ENCODE results near the gene TMEM182. TPM values are rescaled to one million over a fixed set of nuclear protein-coding genes. Genes with fewer than 3 reads are reported as not detected.

TMEM182 gene
- total RNA-seq, 1 experiment from 2014 or later, result 5.3 TPM

DNA sequence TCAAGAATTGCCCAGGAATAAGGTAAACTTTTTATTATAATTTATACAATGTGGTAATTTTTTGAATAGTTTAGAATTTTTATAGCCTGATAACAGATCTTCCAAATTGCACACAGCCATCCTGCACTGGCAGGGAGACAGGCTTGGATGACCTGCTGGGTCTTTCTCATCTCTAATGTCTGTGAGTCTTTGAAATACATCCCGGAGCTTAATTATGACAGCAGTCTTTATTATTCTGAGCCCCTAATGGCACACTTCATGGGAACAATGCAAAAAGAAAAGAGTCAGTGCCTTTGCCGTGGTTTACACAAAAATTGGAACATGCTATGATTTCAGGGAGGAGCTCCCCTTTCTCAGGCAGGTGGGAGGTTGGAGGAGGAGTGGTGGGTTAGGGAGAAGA lies 71.0 kb downstream of the TMEM182 start:
- intact Hi-C loops (cut with micrococcal nuclease), result no loop called here
- Mint-ChIP-seq H3K9me3 (ENCODE audit: unreplicated experiment) (no peaks in the 10 kb centered on the region), H3K4me1 (ENCODE audit: insufficient read depth, unreplicated experiment) (no peaks in the 10 kb centered on the region), H3K27me3 (ENCODE audit: insufficient read depth, unreplicated experiment) (no peaks in the 10 kb centered on the region), H3K36me3 (ENCODE audit: insufficient read depth, unreplicated experiment) (no peaks in the 10 kb centered on the region), H3K4me3 (ENCODE audit: unreplicated experiment) (no peak overlapping the region), H3K27ac (ENCODE audit: low read depth, unreplicated experiment) (no peak overlapping the region)
- BruUV-seq (replicated peaks), result no TSS peak
- ChIA-PET POLR2A (no interaction called here), CTCF (interaction anchor here (0.9 to 2.1 kb wide), 2 partner anchors 9 to 27 kb away, joined by 3 to 8 read pairs; no protein-coding TSS in a partner anchor)
- no peak for DNase-seq (ENCODE audit: unreplicated experiment)
- no peak for TF ChIP-seq CTCF (IDR thresholded peaks at IDR 0.05; ENCODE audit: unreplicated experiment)

GRCh38 chr2:102834523-102835273 lies 72.9 kb downstream of the TMEM182 start:
- no peaks in the 10 kb centered on the region for H3K4me1 Mint-ChIP-seq (ENCODE audit: insufficient read depth, unreplicated experiment)
- TF ChIP-seq CTCF (IDR thresholded peaks at IDR 0.05; ENCODE audit: unreplicated experiment), result no peak
- POLR2A ChIA-PET, result no interaction called here
- H3K27ac Mint-ChIP-seq (ENCODE audit: low read depth, unreplicated experiment), result no peak overlapping the region
- no peaks in the 10 kb centered on the region for H3K36me3 Mint-ChIP-seq (ENCODE audit: insufficient read depth, unreplicated experiment)
- CTCF ChIA-PET, result no interaction called here
- intact Hi-C loops (cut with micrococcal nuclease), result no loop called here
- H3K27me3 Mint-ChIP-seq (ENCODE audit: insufficient read depth, unreplicated experiment), result no peaks in the 10 kb centered on the region
- no peaks in the 10 kb centered on the region for H3K9me3 Mint-ChIP-seq (ENCODE audit: unreplicated experiment)
- BruUV-seq (replicated peaks), result no TSS peak
- no peak for DNase-seq (ENCODE audit: unreplicated experiment)
- no peak overlapping the region for H3K4me3 Mint-ChIP-seq (ENCODE audit: unreplicated experiment)

DNA sequence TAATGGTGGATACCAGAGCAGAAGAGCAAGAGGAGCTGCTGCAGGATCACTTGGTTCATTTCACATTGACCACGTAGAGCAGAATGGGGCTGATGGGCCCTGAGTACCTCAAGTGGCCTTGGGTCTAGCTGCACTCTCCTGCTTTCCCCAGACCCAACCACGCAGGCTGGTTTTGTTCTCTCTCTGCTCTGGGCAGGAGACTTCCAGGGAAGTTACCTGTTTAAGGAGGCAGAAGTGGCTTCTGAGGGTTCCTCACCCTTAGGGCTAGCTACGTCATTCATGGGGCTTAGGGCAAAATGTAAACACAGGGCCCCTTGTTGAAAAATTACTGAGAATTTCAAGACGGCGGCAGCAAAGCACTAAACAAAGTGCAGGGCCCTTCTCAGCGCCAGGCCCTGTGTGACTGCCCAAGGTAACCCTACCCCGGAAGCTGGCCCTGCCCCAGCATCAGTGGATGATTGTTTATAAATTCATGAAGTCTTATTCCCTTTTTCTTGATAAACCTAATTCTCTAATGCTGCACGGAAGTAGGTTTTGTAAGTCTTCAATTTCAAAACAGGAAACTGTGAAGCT lies 75.9 kb downstream of the TMEM182 start:
- BruUV-seq (replicated peaks), result no TSS peak
- Mint-ChIP-seq H3K4me3 (ENCODE audit: unreplicated experiment) (no peak overlapping the region), H3K4me1 (ENCODE audit: insufficient read depth, unreplicated experiment) (no peaks in the 10 kb centered on the region)

More for the DNA sequence above, 75.9 kb downstream of the TMEM182 start:
- no peaks in the 10 kb centered on the region for H3K9me3 Mint-ChIP-seq (ENCODE audit: unreplicated experiment)
- no peaks in the 10 kb centered on the region for H3K36me3 Mint-ChIP-seq (ENCODE audit: insufficient read depth, unreplicated experiment)
- ChIA-PET POLR2A (no interaction called here), CTCF (interaction anchor here (0.6 to 8.0 kb wide), 8 partner anchors 10 to 263 kb away, joined by 3 to 65 read pairs (median 4); no protein-coding TSS in a partner anchor)
- H3K27ac Mint-ChIP-seq (ENCODE audit: low read depth, unreplicated experiment), result no peak overlapping the region
- no peaks in the 10 kb centered on the region for H3K27me3 Mint-ChIP-seq (ENCODE audit: insufficient read depth, unreplicated experiment)
- TF ChIP-seq CTCF (IDR thresholded peaks at IDR 0.05; ENCODE audit: unreplicated experiment), result no peak
- no peak for DNase-seq (ENCODE audit: unreplicated experiment)
- intact Hi-C loops (cut with micrococcal nuclease), result no loop called here
